Mesenchymal stem cell (in vitro differentiated cells and primary cell): ENCODE measurements around the gene TJP3.

ENCODE experiments used
- DNase-seq: peaks from one replicate; pipeline ENCODE4 v3.0.0-alpha.2; 2013
- H2AFZ ChIP-seq: one replicate; pipeline ENCODE4 v1.6.1; 2013; ENCODE audit warnings: low read depth, mild to moderate bottlenecking, control low read depth, inconsistent platforms, low read length, moderate library complexity
- H2AK5ac ChIP-seq: 2 replicates; pipeline ENCODE4 v1.6.1; 2013; ENCODE audit warnings: low read length, moderate library complexity, mild to moderate bottlenecking, inconsistent platforms; ENCODE audit not compliant: severe bottlenecking
- H2BK120ac ChIP-seq: one replicate; pipeline ENCODE4 v1.6.1; 2013; ENCODE audit warnings: low read depth, mild to moderate bottlenecking, inconsistent platforms, low read length, moderate library complexity
- H2BK12ac ChIP-seq, 2 experiments: one replicate each; pipeline ENCODE4 v1.6.1; 2013; ENCODE audit warnings: inconsistent platforms in 2 of 2, low read length in 2 of 2, mild to moderate bottlenecking in 2 of 2, moderate library complexity in 2 of 2, control low read depth in 1 of 2
- H2BK15ac ChIP-seq: one replicate; pipeline ENCODE4 v1.6.1; 2013; ENCODE audit warnings: mild to moderate bottlenecking, low read depth, inconsistent platforms; ENCODE audit not compliant: poor library complexity, severe bottlenecking
- H2BK5ac ChIP-seq: 2 replicates; pipeline ENCODE4 v1.6.1; 2013; ENCODE audit warnings: low read depth, mild to moderate bottlenecking, low read length, control low read depth, inconsistent platforms; ENCODE audit not compliant: poor library complexity, severe bottlenecking
- H3K14ac ChIP-seq, 2 experiments: one replicate each; pipeline ENCODE4 v1.6.1; 2013; ENCODE audit warnings: inconsistent platforms in 2 of 2, low read length in 2 of 2, control low read depth in 1 of 2, mild to moderate bottlenecking in 1 of 2, moderate library complexity in 1 of 2
- H3K18ac ChIP-seq, 2 experiments: one replicate each; pipeline ENCODE4 v1.6.1; 2013; ENCODE audit warnings: inconsistent platforms in 2 of 2, low read length in 2 of 2, control low read depth in 1 of 2, low read depth in 1 of 2, mild to moderate bottlenecking in 1 of 2
- H3K23ac ChIP-seq, 2 experiments: one replicate each; pipeline ENCODE4 v1.6.1; 2013; ENCODE audit warnings: inconsistent platforms in 2 of 2, low read length in 2 of 2, mild to moderate bottlenecking in 2 of 2, moderate library complexity in 2 of 2, control low read depth in 1 of 2
- H3K27ac ChIP-seq: 2 replicates; pipeline ENCODE4 v1.5.1; 2013; ENCODE audit warnings: mild to moderate bottlenecking, moderate library complexity, low read length, control low read depth, inconsistent platforms; ENCODE audit not compliant: poor library complexity, severe bottlenecking
- H3K27me3 ChIP-seq, 2 experiments: 2 replicates each; pipeline versions ENCODE4 v1.6.1 to v1.7.0; 2013; ENCODE audit warnings: low read length in 2 of 2, mild to moderate bottlenecking in 2 of 2, moderate library complexity in 2 of 2, control low read depth in 1 of 2, inconsistent platforms in 1 of 2; ENCODE audit not compliant: control insufficient read depth in 1 of 2, insufficient read depth in 1 of 2
- H3K36me3 ChIP-seq, 2 experiments: 2 replicates each; pipeline versions ENCODE4 v1.6.1 to v1.7.0; 2013; ENCODE audit warnings: low read length in 2 of 2, control low read depth in 1 of 2, inconsistent platforms in 1 of 2, low read depth in 1 of 2, mild to moderate bottlenecking in 1 of 2; ENCODE audit not compliant: insufficient read depth in 2 of 2, control insufficient read depth in 1 of 2
- H3K4ac ChIP-seq, 2 experiments: one replicate each; pipeline ENCODE4 v1.6.1; 2013; ENCODE audit warnings: inconsistent platforms in 2 of 2, low read length in 2 of 2, mild to moderate bottlenecking in 2 of 2, moderate library complexity in 2 of 2, control low read depth in 1 of 2, low read depth in 1 of 2
- H3K4me1 ChIP-seq: 2 replicates; pipeline ENCODE4 v1.6.1; 2013; ENCODE audit warnings: low read depth, low read length, control low read depth; ENCODE audit not compliant: control insufficient read depth, insufficient read depth
- H3K4me2 ChIP-seq: 2 replicates; pipeline ENCODE4 v1.6.1; 2013; ENCODE audit warnings: low read length, mild to moderate bottlenecking, inconsistent platforms; ENCODE audit not compliant: poor library complexity, severe bottlenecking
- H3K4me3 ChIP-seq, 2 experiments: 2 replicates each; pipeline versions ENCODE4 v1.5.1 to v1.7.0; 2013; ENCODE audit warnings: low read length in 2 of 2, mild to moderate bottlenecking in 2 of 2, control low read depth in 1 of 2, low read depth in 1 of 2; ENCODE audit not compliant: insufficient read depth in 1 of 2
- H3K79me1 ChIP-seq: replicated peaks from 2 replicates; pipeline ENCODE4 v1.6.1; 2013; ENCODE audit warnings: mild to moderate bottlenecking, control low read depth, low read length, inconsistent platforms; ENCODE audit not compliant: poor library complexity, severe bottlenecking
- H3K9ac ChIP-seq: 2 replicates; pipeline ENCODE4 v1.7.0; 2013; ENCODE audit warnings: mild to moderate bottlenecking, low read length, moderate library complexity
- H3K9me3 ChIP-seq: 2 replicates; pipeline ENCODE4 v1.7.0; 2013; ENCODE audit warnings: mild to moderate bottlenecking, low read length; ENCODE audit not compliant: control insufficient read depth
- H4K8ac ChIP-seq: one replicate; pipeline ENCODE4 v1.6.1; 2013; ENCODE audit warnings: inconsistent platforms, mild to moderate bottlenecking, low read length, moderate library complexity
- H4K91ac ChIP-seq: one replicate; pipeline ENCODE4 v1.6.1; 2013; ENCODE audit warnings: mild to moderate bottlenecking, low read length, inconsistent platforms
- WGBS: methylation state at CpG from one replicate; pipeline ENCODE4 v1.1.7; 2013; ENCODE audit warnings: mixed read lengths; 5-methylcytosine and 5-hydroxymethylcytosine counted together

TJP3 gene

GRCh38 chr19:3692141-3693024 is 15.8 kb upstream of the TJP3 start:
- Histone ChIP-seq H3K4me3 (no peak overlapping the region), H3K23ac (no peak overlapping the region), H3K4me2 (no peak overlapping the region), H3K4me1 (peaks cover 61% of the 10 kb centered on the region), H3K79me1 (no peaks in the 10 kb centered on the region), H3K36me3 (peaks cover 3 to 71% of the 10 kb centered on the region in 2 experiments), H3K4ac (no peak overlapping the region), H2AFZ (no peak overlapping the region), H3K27me3 (no peaks in the 10 kb centered on the region), H2BK120ac (no peak overlapping the region), H3K27ac (no peak overlapping the region), H2BK5ac (no peak overlapping the region), H2BK15ac (no peak overlapping the region), H3K9me3 (no peaks in the 10 kb centered on the region), H4K8ac (no peak overlapping the region), H3K9ac (no peak overlapping the region), H2BK12ac (no peak overlapping the region), H2AK5ac (no peak overlapping the region), H3K14ac (no peak overlapping the region), H4K91ac (no peak overlapping the region), H3K18ac (no peak overlapping the region)
- 96% methylated on average over 25 of the region's 25 CpGs for WGBS
- DNase-seq = no peak

GRCh38 chr19:3693025-3693925 is 14.9 kb upstream of the TJP3 start:
- Histone ChIP-seq H2AK5ac (no peak overlapping the region), H3K4me2 (no peak overlapping the region), H3K79me1 (no peaks in the 10 kb centered on the region), H3K27me3 (no peaks in the 10 kb centered on the region), H3K9ac (no peak overlapping the region), H3K4me3 (no peak overlapping the region), H2BK5ac (no peak overlapping the region), H4K8ac (no peak overlapping the region), H2BK15ac (no peak overlapping the region), H3K4ac (no peak overlapping the region), H4K91ac (no peak overlapping the region), H3K14ac (no peak overlapping the region), H3K4me1 (peaks cover 61% of the 10 kb centered on the region), H2AFZ (no peak overlapping the region), H3K36me3 (peaks cover 3 to 78% of the 10 kb centered on the region in 2 experiments), H3K27ac (no peak overlapping the region), H3K18ac (no peak overlapping the region), H3K23ac (no peak overlapping the region), H3K9me3 (no peaks in the 10 kb centered on the region), H2BK12ac (no peak overlapping the region), H2BK120ac (no peak overlapping the region)
- WGBS = 95% methylated on average over 34 of the region's 34 CpGs
- no peak for DNase-seq

GRCh38 chr19:3694361-3695123 is 13.6 kb upstream of the TJP3 start:
- Histone ChIP-seq H3K4ac (no peak overlapping the region), H3K14ac (no peak overlapping the region), H4K91ac (no peak overlapping the region), H4K8ac (no peak overlapping the region), H2BK5ac (no peak overlapping the region), H3K23ac (no peak overlapping the region), H2AFZ (no peak overlapping the region), H3K4me2 (no peak overlapping the region), H3K36me3 (peaks cover 3 to 74% of the 10 kb centered on the region in 2 experiments), H3K27ac (no peak overlapping the region), H2AK5ac (no peak overlapping the region), H3K18ac (no peak overlapping the region), H3K9me3 (no peaks in the 10 kb centered on the region), H3K9ac (no peak overlapping the region), H2BK12ac (peak overlapping the region in 1 of 2 experiments; percentile 50), H2BK15ac (no peak overlapping the region), H3K4me1 (peaks cover 58% of the 10 kb centered on the region), H3K27me3 (no peaks in the 10 kb centered on the region), H3K79me1 (no peaks in the 10 kb centered on the region), H3K4me3 (no peak overlapping the region), H2BK120ac (no peak overlapping the region)
- no peak for DNase-seq
- 93% methylated on average over 42 of the region's 42 CpGs for WGBS
